HG03575 (cell line): Measurements from ENCODE around the gene C1orf141.
"Not testable (repeated sequence)": the region's sequence is repeated elsewhere in the genome, so short reads cannot be mapped to it uniquely, and the experiment has no call there.

Source experiments
- ATAC-seq: cut with Tn5 transposase; IDR thresholded peaks from one replicate; pipeline ENCODE4 v1.9.1; 2021; ENCODE audit not compliant: unreplicated experiment, insufficient number of reproducible peaks, low FRiP score; ENCODE audit errors: extremely low read depth

The C1orf141 gene

DNA sequence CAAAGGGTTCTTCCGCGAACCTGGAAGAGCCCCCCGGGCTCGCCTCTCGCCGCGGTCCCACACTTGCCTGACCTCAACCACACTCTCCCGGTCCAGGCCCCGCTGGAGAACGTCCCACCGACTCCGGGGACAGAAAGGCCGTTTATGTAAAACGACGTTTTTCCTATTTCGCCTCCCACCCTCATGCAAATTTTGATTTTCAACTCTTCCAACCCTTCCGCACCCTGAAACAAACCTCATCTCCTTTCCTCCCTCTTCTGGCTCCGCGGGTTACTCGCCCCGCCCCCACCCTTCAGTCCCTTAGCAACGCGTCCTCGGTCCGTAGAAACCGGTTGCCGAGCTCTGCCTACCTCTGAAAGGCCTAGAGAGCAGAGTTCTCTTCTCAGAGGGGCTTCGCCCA lies at the start of gene C1orf141:
Gene C1orf141, minus strand, starts transcription at position 276 of the 400 bp plus-strand sequence. CDS start 7,730 bp downstream, outside the sequence.
- ATAC-seq, result no peak

DNA sequence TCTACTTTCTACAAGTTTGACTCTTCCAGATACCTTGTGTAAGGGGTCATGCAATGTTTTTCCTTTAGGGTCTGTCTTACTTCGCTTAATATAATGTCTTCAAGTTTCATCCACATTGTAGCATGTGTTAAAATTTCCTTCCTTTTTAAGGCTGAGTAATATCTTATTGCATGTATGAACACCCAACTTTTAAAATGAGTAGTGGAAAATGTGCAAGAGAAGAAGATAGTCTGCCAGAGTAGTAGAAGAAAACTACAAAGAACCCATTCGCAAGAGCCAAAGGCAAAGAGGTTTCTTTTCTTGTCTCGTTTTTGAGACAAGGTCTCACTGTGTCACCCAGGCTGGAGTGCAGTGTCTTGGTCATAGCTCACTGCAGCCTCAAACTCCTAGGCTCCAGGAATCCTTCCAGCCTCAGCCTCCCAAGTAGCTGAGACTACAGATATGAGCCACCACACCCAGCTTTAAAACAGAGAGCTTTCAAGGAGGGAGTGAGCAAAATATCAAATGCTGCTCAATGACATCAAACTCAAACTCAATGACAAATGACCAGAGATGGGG lies 40.8 kb upstream of the C1orf141 start:
- no peak for ATAC-seq

GRCh38 chr1:67174716-67175284 lies 40.0 kb upstream of the C1orf141 start:
- no peak for ATAC-seq

DNA sequence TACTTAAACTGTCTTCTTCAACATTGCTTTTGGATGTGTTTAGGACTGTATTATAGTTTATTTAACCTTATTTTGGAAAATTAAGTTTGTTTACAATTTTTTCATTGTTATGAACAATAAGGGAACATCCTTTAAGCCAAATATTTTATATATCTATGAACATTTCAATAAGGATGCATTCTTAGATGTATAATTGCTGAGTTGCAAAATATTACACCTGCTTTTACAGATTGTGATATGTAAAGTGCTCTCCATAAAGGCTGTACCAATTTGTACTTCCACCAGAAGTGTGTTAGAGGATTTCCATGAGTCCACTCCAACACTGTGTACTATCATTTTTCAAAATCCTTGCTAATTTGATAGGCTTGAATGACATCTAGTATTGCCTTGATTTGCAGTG lies 39.2 kb upstream of the C1orf141 start:
- no peak for ATAC-seq

DNA sequence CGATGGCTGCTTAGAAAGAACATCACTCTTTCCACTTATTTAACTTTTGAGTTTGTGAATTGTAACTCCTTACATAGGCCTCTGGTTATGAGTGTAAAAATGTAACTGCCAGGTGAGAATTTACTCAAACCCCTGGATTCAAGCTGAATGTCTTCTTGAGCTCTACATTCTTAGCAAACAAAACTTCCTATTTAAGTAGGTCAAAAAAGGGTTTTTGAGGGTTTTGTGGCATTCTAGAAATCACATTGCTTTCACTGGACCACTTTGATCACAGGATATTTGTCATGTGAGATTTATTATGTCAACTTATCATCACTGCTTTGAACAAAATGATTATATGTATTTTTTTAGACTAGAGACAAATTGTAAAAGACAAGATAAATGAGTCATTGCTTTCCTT lies 37.2 kb upstream of the C1orf141 start:
- ATAC-seq, result no peak

- ATAC-seq, result no peak
These were observed 36.8 kb upstream of the C1orf141 start for GRCh38 chr1:67171574-67171955.

- no peak for ATAC-seq
These were observed 36.2 kb upstream of the C1orf141 start for GRCh38 chr1:67170751-67171573.

DNA sequence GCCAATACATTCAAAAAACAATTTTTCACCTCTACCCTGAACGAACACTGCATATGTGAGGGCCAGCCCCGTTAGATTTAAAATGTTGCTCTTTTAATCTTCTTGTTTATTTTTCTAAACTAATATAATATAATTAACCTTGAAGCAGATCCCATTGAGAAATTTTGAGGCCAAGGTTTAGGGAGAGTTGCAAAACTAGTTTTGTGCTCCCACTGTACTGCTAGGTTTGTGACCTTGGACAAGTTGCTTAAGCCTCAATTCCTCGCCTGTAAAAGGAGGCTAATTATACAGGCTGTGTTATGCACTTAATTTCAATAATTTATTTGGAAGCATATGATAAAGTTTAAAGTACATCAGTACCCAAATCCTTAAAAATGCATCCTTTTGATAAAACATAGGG lies 35.2 kb upstream of the C1orf141 start:
- no peak for ATAC-seq

- no peak for ATAC-seq
These were observed 34.7 kb upstream of the C1orf141 start for GRCh38 chr1:67169496-67169895.

DNA sequence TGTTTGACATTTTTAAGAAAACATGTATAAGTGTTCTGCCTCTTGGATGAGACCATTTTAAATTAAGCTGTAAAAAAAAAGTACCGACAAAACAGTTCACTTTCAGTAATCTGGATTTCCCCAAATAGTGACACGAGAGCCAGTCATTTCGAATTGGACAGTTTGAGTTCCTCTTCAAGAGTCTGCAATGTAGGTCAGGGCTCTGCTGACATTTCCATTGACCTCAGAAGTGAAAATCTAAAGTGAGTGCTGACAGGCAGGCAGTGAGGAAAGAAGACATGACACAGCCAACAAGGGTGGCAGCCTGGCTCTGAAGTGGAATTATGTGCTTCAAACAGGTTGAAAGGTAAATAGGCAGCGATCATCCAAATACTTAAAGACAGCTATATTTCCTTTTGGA lies 31.4 kb upstream of the C1orf141 start, which contains the start of gene IL23R:
Gene IL23R, plus strand, starts transcription at position 259 of the 400 bp plus-strand sequence. CDS start 1,667 bp downstream, outside the sequence.
- ATAC-seq, result peak; percentile 89

DNA sequence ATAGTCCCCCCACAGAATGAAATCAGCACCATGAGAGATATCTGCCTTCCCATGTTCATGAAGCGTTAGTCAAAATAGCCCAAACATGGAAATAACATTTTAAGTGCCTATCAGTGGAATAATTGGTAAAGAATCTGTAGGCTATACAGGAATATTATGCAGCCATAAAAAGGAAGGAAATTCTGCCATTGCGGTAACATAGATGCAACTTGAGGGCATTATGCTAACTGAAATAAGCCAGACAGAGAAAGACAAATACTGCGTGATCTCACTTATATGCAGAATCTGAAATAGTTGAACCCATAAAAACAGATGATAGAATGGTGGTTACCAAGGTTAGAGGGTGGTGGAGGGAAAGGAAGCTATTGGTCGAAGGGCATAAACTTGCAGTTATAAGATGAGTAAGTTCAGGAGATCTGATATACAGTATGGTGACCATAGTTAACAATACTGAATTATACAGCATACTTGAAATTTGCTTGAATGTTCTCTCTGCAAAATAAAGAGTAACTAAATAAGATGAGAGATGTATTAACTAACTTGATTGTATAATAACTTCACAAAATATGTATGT lies 30.8 kb upstream of the C1orf141 start:
- ATAC-seq, result no peak

DNA sequence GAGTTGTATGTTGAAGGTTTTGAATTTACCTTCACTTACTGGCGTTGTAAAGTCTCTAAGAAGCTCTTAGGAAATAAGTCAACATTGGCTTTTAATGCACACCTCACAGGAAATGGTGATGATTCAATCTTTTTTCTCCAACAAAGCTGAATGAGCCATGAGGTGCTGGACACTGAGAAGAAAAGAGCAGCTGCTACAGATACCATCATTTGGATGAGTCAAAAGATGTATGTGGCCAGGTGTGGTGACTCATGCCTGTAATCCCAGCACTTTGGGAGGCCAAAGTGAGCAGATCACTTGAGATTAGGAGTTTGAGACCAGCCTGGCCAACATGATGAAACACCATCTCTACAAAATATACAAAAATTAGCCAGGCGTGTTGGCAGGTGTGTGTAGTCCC lies 28.2 kb upstream of the C1orf141 start:
- ATAC-seq, result no peak

DNA sequence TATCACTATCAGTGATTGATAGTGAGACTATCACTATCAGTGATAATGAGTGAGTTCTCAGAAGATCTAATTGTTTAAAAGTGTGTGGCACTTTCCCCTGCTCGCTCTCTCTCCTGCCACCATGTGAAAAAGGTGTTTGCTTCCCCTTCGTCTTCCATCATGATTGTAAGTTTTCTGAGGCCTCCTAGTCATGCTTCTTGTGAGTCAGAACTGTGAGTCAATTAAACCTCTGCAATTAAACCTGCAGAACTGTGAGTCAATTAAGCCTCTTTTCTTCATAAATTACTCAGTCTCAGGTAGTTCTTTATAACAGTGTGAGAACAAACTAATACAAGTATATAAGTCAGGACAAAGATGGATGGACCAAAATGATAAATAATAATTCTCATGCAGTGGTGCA lies 24.5 kb upstream of the C1orf141 start:
- ATAC-seq, result no peak

- ATAC-seq, result no peak
These were observed 23.6 kb upstream of the C1orf141 start for GRCh38 chr1:67158401-67158800.

DNA sequence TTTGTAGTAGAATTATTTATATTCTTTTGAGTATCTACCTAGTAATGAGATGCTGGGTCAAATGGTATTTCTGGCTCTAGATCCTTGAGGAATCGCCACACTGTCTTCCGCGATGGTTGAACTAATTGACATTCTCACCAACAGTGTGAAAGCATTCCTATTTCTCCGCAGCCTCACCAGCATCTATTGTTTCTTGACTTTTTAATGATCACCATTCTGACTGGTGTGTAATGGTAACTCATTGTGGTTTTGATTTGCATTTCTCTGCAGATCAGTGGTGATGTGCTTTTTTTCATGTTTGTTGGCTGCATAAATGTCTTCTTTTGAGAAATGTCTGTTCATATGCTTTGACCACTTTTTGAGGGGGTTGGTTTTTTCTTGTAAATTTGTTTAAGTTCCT lies 16.2 kb upstream of the C1orf141 start:
- no peak for ATAC-seq

DNA sequence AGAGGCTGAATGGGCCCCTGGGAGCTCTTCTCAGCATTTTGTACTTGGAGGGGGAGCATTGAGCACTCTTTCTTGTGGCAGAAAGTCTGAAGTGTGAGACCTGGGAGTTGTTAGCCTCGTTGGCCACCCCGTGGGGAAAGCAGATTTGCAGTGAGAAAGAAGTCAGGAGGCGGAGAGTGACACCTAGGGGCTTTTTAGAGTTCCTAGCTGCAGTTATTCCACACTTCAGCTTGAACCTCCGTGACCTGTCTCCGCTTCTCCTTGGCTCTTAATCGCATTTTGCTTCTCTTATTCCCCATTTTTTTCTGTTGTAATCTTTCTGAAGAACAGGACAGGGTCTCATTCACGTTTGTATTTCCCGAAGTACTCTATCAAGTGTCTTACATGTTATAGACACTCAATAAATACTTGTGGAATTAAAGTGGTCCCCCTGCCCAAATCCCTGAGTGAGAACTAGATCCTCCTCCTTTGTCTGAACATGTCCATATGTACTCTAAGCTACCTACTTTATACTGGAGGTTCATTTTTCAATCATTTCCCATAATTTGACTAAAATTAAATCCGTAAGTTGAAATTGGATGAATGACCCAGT lies 14.5 kb upstream of the C1orf141 start:
- peak; percentile 66 for ATAC-seq

GRCh38 chr1:67148516-67149178 lies 13.9 kb upstream of the C1orf141 start:
- peak; percentile 8 for ATAC-seq

- not testable (repeated sequence) for ATAC-seq
These were observed 13.2 kb upstream of the C1orf141 start for GRCh38 chr1:67147973-67148372.

DNA sequence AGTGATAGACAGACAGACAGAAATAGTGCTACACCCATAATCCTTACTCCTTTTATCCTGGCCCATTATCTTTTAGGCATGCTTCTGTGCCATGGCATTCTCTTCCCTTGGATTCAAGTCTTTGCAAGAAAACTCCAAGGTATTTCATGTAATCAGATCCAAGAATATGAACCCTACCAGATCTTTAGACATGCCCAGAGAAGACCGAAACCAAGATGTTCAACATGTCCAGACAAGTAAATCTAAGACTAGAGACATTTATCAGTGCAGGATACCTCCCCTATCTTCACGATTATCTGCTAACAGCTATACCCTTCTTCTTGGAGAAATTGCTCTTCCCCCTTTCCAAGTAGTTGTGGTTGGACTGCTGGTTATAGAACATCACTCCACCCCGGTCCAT lies 11.8 kb upstream of the C1orf141 start:
- ATAC-seq, result no peak
